T-helper 1 cell treated with Interleukin-12 subunit alpha and Interleukin-12 subunit beta and Interleukin-4 antibody, amounts not matched to agents 30 ng/mL and 1 ng/mL, for 36 hours (primary cell): Measurements from ENCODE around the gene CKAP4. TPM values are rescaled to one million over a fixed set of nuclear protein-coding genes. Genes with fewer than 3 reads are reported as not detected.

ENCODE experiments used
- intact Hi-C: fragments of 100-400 bp; cut with micrococcal nuclease; formaldehyde crosslinking; loops from one replicate; pipeline ENCODE4 v1.15.1; 2024
- total RNA-seq: library from RNA; stranded (reverse); gene quantifications from 2 replicates; pipeline ENCODE4 v1.2.3, GENCODE V29; 2022

The CKAP4 gene
- total RNA-seq, 1 donor from 2014 or later, result 4.0 TPM

DNA sequence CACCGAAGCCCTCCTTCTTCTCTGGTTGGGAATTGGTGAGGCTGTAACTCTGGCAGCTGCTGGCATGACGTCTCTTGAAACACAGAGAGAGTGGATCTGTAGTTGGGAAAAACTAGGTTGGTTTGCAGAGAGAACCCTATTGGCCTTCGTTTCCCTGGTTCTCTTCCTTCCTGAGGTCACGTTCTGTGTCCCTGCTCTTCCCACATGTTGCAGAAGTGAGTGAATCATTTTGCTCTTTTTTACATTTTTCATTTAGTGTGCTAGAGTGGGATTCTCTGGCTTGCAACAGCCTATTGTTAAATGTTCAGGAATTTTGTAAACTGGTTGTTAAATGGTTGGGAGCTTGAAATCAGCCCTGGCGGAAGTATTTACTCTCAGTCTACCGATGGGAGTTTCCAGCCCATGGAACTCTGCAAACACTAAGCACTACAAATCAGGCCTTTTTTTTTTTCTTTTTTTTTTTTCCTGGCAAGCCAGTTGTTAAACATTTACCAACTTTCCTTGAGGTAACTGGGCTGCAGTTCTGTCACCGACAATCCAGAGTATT is 26.8 kb upstream of the CKAP4 start:
- intact Hi-C loops, result no loop called here

- intact Hi-C loops, result no loop called here
Measured at GRCh38 chr12:106274012-106274411, 26.2 kb upstream of the CKAP4 start.

DNA sequence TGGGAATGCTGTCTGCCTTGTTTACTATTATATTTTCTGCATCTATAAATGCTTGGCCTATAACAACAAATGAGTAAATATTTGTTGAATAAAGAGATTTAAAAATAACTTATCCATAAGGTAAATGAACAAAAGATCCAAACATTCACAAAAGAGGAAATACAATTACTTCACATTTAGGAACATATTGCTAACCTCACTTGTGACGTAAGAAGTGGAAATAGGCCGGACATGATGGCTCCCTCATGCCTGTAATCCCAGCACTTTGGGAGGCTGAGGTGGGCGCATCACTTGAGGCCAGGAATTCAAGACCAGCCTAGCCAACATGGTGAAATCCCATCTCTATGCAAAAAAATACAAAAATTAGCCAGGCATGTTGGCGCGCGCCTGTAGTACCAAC is 25.7 kb upstream of the CKAP4 start:
- intact Hi-C loops, result no loop called here

GRCh38 chr12:106271575-106272505 is 24.0 kb upstream of the CKAP4 start:
- intact Hi-C loops, result no loop called here

DNA sequence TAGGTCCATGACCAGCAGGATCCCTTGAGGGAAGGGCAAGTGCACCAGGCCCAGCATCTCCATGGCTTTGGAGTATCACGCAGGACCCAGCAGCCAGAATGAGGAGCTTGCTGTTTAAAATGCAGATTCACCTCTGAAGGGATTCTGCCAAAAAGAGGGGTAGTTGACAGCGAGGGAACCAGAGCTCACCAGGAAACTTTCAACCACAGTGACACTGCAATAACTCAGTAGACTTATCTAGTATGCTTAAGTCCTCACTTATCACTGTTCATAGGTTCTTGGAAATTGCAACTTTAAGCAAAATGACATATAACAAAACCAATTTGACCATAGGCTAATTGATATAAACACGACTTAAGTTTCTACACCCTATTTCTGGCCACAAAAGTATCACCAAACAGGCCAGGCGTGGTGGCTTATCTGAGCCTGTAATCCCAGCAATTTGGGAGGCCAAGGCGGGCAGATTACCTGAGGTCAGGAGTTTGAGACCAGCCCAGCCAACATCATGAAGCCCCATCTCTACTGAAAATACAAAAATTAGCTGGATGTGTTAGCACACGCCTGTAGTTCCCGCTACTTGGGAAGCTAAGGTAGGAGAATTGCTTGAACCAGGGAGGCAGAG is 21.4 kb upstream of the CKAP4 start:
- intact Hi-C loops, result no loop called here

- intact Hi-C loops, result no loop called here
Measured at GRCh38 chr12:106267535-106267934, 19.7 kb upstream of the CKAP4 start.

GRCh38 chr12:106265116-106265515 is 17.3 kb upstream of the CKAP4 start:
- intact Hi-C loops, result no loop called here

DNA sequence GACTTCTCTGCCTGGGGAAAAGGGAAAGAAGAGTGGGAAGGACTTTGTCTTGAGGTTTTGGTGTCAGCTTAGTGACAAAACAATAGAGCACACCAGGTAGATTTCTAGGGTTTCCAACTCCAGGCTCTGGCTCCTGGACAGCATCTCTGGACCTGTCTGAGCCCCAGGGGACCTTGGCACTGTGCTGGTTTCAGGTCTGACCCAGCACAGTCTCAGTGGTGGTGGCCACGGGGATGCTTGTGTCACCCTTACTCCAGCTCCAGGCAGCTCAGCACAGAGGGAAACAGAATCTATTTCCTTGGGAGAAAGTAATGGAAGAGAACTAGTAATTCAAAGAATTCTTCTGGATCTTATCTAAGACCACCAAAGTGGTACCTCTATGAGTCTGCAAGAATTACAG is 11.1 kb upstream of the CKAP4 start:
- intact Hi-C loops, result no loop called here

GRCh38 chr12:106258226-106258625 is 10.4 kb upstream of the CKAP4 start:
- intact Hi-C loops, result no loop called here

DNA sequence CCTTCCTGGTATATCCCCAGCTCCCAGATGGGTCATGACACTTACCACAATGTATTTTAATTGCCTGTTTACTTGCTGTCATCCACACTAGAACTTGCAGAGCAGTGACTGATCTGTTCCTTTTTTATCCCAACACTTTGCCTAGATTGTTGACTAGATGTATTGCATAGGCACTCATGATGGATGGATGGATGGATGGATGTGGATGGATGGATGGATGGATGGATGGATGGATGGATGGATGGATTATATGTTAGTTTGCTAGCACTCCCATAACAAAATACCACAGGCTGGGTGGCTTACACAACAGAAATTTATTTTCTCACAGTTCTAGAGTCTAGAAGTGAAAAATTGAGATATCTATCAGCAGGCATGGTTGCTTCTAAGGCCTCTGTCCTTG is 8.7 kb upstream of the CKAP4 start:
- intact Hi-C loops, result no loop called here

- intact Hi-C loops, result no loop called here
Measured at GRCh38 chr12:106255952-106256351, 8.1 kb upstream of the CKAP4 start.

- intact Hi-C loops, result no loop called here
Measured at GRCh38 chr12:106255493-106255892, 7.7 kb upstream of the CKAP4 start.

GRCh38 chr12:106254724-106255123 is 6.9 kb upstream of the CKAP4 start:
- intact Hi-C loops, result no loop called here

DNA sequence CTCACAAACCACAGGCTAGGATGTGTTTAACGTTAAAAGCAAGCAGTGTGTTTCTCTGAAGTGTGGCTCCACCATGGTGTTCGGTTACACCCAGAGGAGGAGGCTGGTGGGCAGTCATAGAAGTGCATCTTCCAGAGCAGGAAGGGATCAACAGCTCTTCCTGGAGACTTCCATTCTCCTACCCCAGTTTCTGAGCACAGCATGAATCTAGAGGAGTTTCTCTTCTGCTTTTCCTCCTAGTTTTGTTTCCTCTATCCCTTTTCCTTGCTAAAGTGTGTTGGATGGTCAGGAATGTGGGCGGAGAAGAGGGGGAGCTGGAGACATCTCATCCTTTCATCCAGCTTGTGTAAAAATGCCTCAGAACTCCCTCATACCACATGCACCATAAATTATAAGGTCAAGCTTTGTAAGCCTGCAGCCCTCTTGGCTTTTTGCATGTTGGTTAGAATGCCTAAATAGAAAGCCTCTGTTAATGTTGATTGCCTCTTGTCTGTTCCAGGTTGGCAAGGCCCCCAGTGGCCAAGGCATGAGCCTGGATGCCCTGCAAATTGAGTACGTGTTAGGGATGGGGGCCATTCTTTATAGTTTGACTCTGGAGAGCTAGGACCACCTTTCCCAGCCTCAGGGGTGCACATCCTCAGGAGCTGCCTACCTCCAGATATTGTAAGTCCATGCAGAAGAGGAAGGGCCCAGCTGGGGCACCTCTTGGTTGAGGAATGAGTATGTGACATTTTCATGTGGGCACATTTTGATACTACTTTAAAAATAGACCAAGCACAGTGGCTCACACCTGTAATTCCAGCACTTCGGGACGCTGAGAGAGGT is 4.0 kb upstream of the CKAP4 start:
- intact Hi-C loops, result no loop called here

DNA sequence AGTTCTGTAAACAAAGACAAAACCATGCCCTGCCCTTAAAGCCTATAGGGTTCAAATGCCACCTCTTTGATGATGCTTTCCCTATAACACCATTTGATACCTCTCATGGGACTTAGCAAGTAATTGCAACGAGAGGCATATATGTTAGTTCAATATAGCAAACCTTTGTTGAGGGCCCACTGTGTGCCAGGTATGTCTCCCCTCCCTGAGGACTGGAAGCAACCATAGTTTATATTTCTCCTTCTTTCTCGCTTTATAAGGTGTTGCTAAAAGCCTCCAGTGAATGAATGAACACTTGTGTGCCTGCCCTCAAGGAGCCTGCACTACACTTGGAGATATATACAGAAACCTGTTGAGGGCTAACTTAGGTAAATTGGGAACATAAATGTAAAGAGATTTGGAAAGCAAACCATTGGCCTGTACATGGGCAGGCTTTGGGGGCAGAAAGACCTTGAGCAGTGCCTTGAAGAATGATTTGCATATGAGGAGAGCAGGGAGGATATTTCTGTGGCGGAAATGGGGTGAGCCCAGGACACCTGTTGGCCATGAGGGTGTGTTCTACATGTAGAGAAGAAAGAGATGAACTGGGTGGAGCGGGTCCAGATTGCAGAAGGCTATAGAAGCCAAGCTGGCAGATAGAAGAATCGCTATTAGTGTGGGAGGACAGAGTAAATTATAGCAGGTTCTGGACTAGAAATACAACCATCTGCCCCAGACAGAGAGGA is 1.8 kb upstream of the CKAP4 start:
- intact Hi-C loops, result loop anchor here (1.0 to 10.0 kb wide), 5 partner anchors 33 to 705 kb away; partner anchors contain the start of genes POLR3B, TCP11L2 and TMEM263

DNA sequence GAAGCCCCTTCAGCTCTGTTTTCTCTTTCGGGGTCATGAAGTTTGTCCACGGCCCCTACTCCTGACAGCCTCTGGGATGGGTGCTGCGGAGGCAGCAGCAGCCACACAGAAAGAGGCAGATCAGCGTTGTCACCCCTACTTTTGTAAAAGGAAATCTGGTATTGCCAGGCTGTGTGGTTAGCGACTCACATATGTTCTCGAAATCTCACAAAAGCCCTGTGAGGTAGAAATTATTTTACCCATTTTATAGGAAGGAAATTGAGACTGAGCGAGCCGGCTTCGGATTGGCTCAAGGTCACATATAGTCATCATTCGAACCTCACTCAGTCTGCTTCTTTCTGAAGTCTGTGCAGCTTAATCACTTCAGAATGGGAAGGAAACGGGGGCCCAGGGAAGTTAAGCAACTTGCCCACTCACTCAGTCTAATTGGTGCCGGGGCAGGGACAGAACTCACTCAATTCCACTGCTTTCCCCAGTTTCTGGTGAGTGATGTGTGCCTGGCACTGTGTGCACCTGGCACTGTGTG is 1.1 kb upstream of the CKAP4 start:
- intact Hi-C loops, result loop anchor here (1.0 to 10.0 kb wide), 5 partner anchors 33 to 706 kb away; partner anchors contain the start of genes POLR3B, TCP11L2 and TMEM263

- intact Hi-C loops, result loop anchor here (5.0 to 10.0 kb wide), 2 partner anchors 659 to 706 kb away; partner anchors contain the start of gene TMEM263
Measured at GRCh38 chr12:106248312-106248845, 559 bp upstream of the CKAP4 start.

- intact Hi-C loops, result loop anchor here (1.0 to 10.0 kb wide), 5 partner anchors 20 to 846 kb away; partner anchors contain the start of genes CRY1, RIC8B and TMEM263
Measured at GRCh38 chr12:106246891-106247673, 738 bp downstream of the CKAP4 start.

- intact Hi-C loops, result loop anchor here (2.0 to 10.0 kb wide), 4 partner anchors 529 to 847 kb away; partner anchors contain the start of genes CRY1, RIC8B and TMEM263
Measured at GRCh38 chr12:106245767-106246166, 2.1 kb downstream of the CKAP4 start.
